Measurements from ENCODE around the gene R3HDM2.

- TF ChIP-seq CTCF (IDR thresholded peaks at IDR 0.05) (no peak), POLR2A (IDR thresholded peaks at IDR 0.05) (no peak)
Measured at GRCh38 chr12:57224278-57224972, 206.4 kb downstream of the R3HDM2 start.
